Activated T-cell treated with anti-CD3 and anti-CD28 coated beads, Interleukin-2, amount 50 U/mL, for 24 hours (primary cell): ENCODE measurements around the gene NME1.
"Not testable (repeated sequence)": the region's sequence is repeated elsewhere in the genome, so short reads cannot be mapped to it uniquely, and the experiment has no call there.

Source experiments
- DNase-seq: peaks from one replicate; pipeline ENCODE4 v3.0.0-alpha.2; 2020
- H3K27ac Mint-ChIP-seq: 2 replicates; pipeline ENCODE4 v1.8.0; 2020; ENCODE audit warnings: mild to moderate bottlenecking, mixed read lengths
- H3K27me3 Mint-ChIP-seq: 2 replicates; pipeline ENCODE4 v1.8.0; 2020; ENCODE audit warnings: mixed read lengths
- H3K36me3 Mint-ChIP-seq: 2 replicates; pipeline ENCODE4 v1.8.0; 2020; ENCODE audit warnings: low read depth, mixed read lengths
- H3K4me1 Mint-ChIP-seq: 2 replicates; pipeline ENCODE4 v1.8.0; 2020; ENCODE audit warnings: low read depth, mixed read lengths
- H3K4me3 Mint-ChIP-seq: 2 replicates; pipeline ENCODE4 v1.8.0; 2020; ENCODE audit warnings: mild to moderate bottlenecking, moderate library complexity, mixed read lengths
- H3K9me3 Mint-ChIP-seq: 2 replicates; pipeline ENCODE4 v1.8.0; 2020; ENCODE audit warnings: mixed read lengths

Gene NME1

DNA sequence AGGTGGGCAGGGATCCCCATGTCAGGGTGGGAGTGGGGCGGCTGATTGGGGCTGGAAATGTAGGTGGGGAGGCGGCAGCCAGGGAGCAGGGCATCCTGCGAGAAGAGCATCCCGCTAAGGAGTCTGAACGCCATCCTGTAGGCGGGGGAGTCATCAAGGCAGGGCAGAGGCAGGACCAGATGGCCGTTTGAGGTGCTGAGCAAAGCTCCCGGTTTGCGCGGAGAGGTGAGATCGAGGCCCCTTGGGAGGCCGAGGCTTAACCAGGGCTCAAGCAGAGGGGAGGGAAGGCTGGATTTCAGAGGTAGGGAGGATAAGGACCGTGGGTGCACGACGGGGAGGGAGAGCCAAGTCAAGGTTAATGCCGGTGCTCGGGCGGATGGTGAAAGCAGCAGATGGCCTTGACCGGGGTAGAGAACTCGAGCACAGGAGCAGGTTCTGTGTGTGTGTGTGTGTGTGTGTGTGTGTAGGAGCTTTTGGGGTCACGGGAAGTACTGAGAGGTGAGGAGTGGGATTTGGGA lies 12.4 kb downstream of the NME1 start:
- H3K9me3 Mint-ChIP-seq: no peaks in the 10 kb centered on the region
- H3K4me1 Mint-ChIP-seq: peaks cover 39% of the 10 kb centered on the region
- H3K27me3 Mint-ChIP-seq: no peaks in the 10 kb centered on the region
- peaks cover 89% of the 10 kb centered on the region for H3K36me3 Mint-ChIP-seq
- H3K4me3 Mint-ChIP-seq: peak overlapping the region; percentile 90
- peak overlapping the region; percentile 96 for H3K27ac Mint-ChIP-seq
- no peak for DNase-seq

DNA sequence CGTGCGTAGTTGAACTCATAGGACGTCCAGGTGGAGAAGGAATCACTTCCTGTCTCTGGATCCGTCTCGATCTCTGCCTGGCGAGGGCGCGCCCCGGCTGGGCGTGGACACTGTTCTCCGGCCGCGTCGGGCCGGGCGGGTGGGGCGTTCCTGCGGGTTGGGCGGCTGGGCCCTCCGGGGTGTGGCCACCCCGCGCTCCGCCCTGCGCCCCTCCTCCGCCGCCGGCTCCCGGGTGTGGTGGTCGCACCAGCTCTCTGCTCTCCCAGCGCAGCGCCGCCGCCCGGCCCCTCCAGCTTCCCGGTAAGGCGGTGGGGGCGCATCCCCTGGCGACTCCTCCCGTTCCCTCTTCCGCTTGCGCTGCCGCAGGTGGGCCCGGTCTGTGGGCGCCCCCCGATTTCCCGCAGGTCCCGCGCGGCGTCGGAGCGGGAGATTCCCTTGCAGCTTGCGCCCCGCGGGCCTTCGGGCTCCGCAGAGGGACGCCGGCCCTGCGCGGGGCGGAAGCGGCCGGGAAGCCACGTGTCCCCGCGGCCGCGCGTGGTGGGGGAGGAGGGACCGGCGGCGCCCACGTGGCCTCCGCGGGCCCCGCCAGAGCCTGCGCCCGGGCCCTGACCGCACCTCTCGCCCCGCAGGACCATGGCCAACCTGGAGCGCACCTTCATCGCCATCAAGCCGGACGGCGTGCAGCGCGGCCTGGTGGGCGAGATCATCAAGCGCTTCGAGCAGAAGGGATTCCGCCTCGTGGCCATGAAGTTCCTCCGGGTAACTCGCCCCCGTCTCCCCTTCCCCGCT lies 13.0 kb downstream of the NME1 start, which contains the start of gene NME2:
TSS of gene NME2 (plus strand) at position 214 of the 789 bp plus-strand sequence. CDS start at position 634, 420 bp downstream.
- Mint-ChIP-seq H3K4me1 (peaks cover 43% of the 10 kb centered on the region), H3K36me3 (peaks cover 89% of the 10 kb centered on the region), H3K27ac (peak within 1 kb of the TSS; percentile 96), H3K9me3 (no peaks in the 10 kb centered on the region), H3K4me3 (peak within 1 kb of the TSS; percentile 90), H3K27me3 (no peaks in the 10 kb centered on the region)
- peak; percentile 90 for DNase-seq

DNA sequence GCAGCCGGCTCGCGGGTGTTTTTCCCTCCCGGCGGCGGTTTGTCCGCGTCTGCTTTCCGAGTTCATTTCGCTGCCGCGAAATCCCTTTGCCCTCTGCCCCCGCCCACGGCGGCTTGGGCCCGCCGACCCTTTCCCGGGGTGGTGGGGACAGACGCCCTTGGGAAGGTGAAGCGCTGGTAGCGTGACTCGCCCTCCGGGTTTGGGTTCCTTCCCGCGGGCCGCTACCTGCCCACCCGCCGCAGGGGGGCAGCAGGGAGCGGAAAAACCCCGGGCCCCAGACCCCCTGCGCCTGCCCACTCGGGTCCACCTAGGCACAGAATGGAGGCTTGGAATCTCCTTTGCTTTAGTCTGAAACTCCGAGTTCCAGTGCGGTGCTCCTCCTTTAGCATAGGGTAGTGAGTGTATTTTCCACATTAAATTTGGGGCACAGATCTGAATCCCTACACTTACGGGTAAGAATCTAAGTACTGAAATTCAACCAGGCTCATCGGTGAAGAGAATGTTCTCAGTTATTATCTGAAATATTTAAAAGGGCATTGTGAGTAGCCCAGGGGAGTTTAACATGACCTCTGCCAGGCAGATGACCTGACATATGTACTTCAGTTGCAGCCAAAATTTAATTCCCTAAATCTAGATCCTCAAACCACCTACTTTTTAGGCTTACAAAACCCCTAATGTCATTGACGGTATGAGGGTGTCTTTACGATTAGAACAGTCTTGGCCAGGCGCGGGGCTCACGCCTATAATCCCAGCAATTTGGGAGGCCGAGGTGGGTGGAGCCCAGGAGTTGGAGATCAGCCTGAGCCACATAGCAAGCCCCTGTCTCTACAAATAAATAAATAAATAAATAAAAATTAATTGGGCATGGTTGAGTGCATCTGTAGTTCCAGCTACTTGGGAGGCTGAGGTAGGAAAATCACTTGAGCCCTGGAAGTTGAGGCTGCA lies 13.9 kb downstream of the NME1 start:
- H3K4me3 Mint-ChIP-seq: peak overlapping the region; percentile 90
- H3K4me1 Mint-ChIP-seq: peaks cover 43% of the 10 kb centered on the region
- no peaks in the 10 kb centered on the region for H3K9me3 Mint-ChIP-seq
- DNase-seq: peak; percentile 87
- no peaks in the 10 kb centered on the region for H3K27me3 Mint-ChIP-seq
- H3K27ac Mint-ChIP-seq: peak overlapping the region; percentile 96
- H3K36me3 Mint-ChIP-seq: peaks cover 89% of the 10 kb centered on the region

DNA sequence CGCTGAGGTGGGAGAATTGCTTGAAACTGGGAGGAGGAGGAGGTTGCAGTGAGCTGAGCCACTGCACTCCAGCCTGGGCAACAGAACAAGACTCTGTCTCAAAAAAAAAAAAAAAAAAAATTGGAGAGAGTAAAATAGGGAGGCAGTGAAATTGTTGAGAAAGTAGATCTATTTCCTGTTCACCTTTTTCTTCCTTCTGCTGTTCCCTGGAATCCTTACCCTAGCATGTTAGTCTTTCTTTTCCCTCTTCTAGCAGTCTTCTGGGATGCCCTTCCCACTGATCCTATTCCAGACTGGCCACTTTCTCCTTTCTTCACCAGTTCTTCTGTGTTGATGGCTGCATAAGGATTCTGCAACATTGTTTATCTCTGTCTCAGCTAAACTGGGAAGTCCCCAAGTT lies 16.0 kb downstream of the NME1 start:
- no peak for DNase-seq
- peak overlapping the region; percentile 96 for H3K27ac Mint-ChIP-seq
- no peaks in the 10 kb centered on the region for H3K27me3 Mint-ChIP-seq
- H3K36me3 Mint-ChIP-seq: peaks cover 90% of the 10 kb centered on the region
- peak overlapping the region; percentile 90 for H3K4me3 Mint-ChIP-seq
- H3K9me3 Mint-ChIP-seq: no peaks in the 10 kb centered on the region
- H3K4me1 Mint-ChIP-seq: peaks cover 41% of the 10 kb centered on the region

DNA sequence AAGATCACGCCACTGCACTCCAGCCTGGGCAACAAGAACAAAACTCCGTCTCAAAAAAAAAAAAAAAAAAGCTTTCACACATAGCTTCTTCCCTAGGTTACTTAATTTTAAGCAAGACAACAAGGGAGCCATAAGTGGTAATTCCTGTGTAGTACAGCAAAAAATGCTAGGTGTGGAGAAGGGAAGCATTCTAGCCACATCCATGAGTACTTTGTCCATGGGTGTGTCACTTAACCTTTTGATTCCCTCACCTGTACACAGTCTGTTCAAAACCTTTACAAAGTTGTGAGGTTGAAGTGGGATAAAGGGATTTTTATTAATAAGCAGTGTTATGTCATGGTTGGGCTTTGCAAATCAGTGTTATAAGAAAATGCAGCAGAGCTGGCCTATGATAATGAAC lies 17.4 kb downstream of the NME1 start:
- Mint-ChIP-seq H3K9me3 (no peaks in the 10 kb centered on the region), H3K4me1 (peaks cover 30% of the 10 kb centered on the region), H3K27ac (no peak overlapping the region), H3K4me3 (no peak overlapping the region), H3K27me3 (no peaks in the 10 kb centered on the region), H3K36me3 (peaks cover 89% of the 10 kb centered on the region)
- no peak for DNase-seq

DNA sequence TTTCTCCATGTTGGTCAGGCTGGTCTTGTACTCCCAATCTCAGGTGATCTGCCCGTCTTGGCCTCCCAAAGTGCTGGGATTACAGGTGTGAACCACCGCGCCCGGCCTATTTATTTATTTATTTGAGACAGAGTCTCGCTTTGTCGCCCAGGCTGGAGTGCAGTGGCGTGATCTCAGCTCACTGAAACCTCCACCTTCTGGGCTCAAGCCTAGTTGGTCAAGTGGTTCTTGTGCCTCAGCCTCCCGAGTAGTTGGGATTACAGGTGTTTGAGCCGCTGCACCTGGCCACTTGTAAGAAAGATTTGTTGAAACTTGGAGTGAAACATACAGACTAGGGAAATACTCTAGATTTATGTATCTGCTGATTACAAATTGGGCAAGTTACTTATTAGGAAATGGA lies 18.7 kb downstream of the NME1 start:
- not testable (repeated sequence) for DNase-seq, H3K27ac Mint-ChIP-seq, H3K9me3 Mint-ChIP-seq, H3K4me3 Mint-ChIP-seq, H3K27me3 Mint-ChIP-seq
- Mint-ChIP-seq H3K4me1 (peaks cover 27% of the 10 kb centered on the region), H3K36me3 (peaks cover 90% of the 10 kb centered on the region)

DNA sequence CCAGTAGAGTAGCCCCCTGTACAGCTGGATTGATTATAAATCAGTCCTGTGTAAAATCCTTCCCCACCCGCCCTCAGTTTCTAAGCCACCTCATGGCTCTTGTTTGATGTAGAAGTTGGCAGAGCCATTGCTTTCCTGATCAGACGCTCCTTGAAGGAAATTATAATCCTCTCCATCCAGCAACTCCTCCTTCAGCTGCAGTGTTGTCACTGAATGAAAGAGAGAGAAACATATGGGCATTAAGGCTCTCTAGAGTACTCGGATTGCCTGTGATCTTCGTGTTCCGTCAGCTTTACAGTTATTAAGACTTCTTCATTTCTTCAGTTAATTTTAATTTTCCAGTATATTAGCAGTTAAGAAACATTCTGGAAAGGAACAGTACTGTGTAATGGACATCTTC lies 27.1 kb downstream of the NME1 start:
- Mint-ChIP-seq H3K4me1 (no peaks in the 10 kb centered on the region), H3K4me3 (no peak overlapping the region), H3K27me3 (no peaks in the 10 kb centered on the region), H3K36me3 (peaks cover 80% of the 10 kb centered on the region), H3K9me3 (no peaks in the 10 kb centered on the region), H3K27ac (peak overlapping the region; percentile 20)
- no peak for DNase-seq

DNA sequence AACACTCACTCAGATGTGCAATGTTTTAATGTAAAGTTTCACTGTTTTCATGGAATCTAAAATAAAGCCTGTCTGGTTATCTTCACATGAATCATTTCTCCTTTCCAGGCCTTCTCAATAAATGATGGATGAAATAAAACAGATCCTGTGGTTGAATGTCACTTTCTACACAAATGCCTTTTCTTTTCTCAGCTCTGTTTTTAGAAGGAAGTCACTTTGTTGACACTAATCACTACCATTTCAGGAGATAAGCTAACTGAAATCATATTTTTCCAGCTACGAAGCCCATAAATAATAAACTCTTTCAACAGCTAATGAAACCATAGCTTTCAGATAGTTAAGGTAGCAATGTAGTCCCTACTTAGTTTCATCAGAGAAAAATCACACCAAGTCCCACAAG lies 30.8 kb downstream of the NME1 start:
- DNase-seq: no peak
- no peaks in the 10 kb centered on the region for H3K27me3 Mint-ChIP-seq
- H3K27ac Mint-ChIP-seq: peak overlapping the region; percentile 50
- peaks cover 80% of the 10 kb centered on the region for H3K36me3 Mint-ChIP-seq
- no peaks in the 10 kb centered on the region for H3K4me1 Mint-ChIP-seq
- no peak overlapping the region for H3K4me3 Mint-ChIP-seq
- no peaks in the 10 kb centered on the region for H3K9me3 Mint-ChIP-seq

DNA sequence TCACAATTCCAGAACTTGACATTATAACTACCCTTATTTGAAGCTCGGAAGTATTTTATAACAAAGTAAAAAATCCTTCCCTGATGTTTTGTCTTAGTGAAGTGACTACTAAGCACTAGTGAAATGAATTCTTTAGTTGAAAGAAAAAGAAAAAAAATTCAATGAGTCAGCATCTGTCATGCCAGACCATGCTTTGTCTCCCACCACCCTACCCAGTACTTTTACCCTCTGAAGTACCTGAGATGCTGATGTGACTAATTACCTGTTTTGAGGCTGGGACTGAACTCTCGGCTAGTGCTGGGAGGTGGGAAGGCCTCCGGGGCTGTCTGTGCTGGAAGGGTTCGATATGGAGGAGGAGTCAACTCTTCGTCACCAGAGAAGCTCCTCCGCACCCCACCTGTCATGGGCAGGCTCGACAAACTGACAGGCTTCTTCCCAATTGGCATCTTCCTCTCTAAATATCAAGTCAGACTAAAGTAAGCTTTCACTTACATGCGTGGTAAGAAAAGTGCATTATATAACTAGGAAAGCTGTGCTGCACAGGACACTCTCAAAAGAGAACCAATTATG lies 32.5 kb downstream of the NME1 start:
- peaks cover 86% of the 10 kb centered on the region for H3K36me3 Mint-ChIP-seq
- H3K27me3 Mint-ChIP-seq: no peaks in the 10 kb centered on the region
- H3K27ac Mint-ChIP-seq: peak overlapping the region; percentile 20
- peaks cover 2% of the 10 kb centered on the region for H3K4me1 Mint-ChIP-seq
- no peak for DNase-seq
- H3K4me3 Mint-ChIP-seq: no peak overlapping the region
- H3K9me3 Mint-ChIP-seq: no peaks in the 10 kb centered on the region

DNA sequence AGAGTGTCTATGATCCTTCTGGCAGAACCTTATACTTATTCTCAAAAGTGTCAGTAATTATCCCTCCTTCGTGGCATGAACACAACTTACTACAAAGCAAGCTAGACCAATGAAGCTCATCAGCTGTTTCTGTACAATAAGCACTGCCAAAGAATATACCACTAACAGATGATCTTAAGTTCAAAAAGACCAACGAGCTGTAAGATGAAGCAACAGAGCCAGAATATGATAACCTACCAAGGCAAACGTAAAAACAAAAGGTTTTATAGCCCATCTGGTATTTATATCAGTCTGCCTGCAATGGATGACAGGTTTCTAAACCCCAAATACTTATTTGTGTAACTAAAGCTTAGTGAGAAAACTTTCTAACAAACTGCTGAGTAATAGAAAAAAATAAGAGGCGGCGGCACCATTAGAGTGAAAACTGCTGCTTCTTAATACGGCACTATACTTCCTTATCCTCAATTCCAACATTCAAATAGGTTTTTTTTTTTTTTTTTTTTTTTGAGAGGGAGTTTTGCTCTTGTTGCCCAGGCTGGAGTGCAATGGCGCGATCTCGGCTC lies 35.0 kb downstream of the NME1 start:
- peaks cover 84% of the 10 kb centered on the region for H3K36me3 Mint-ChIP-seq
- peaks cover 2% of the 10 kb centered on the region for H3K4me1 Mint-ChIP-seq
- peak overlapping the region; percentile 42 for H3K27ac Mint-ChIP-seq
- H3K27me3 Mint-ChIP-seq: no peaks in the 10 kb centered on the region
- H3K4me3 Mint-ChIP-seq: no peak overlapping the region
- no peak for DNase-seq
- H3K9me3 Mint-ChIP-seq: no peaks in the 10 kb centered on the region

DNA sequence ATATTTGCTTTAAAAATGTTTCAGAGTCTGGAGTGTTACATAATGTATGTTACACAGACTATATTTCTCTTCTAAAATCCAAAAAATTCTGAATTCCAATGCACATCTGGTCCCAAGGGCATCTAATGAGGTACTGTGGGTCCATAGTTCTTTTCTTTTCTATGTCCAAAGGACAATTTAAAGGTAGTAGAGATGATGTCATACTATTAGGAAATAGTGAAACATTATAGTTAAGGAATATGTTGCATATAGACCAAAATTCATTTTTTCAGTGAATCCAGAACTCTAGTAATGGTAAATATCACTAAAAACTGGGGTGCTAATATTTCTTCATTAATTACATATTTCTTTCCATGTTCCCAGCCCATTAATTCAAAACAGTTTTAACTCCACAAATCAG lies 35.8 kb downstream of the NME1 start:
- Mint-ChIP-seq H3K4me3 (no peak overlapping the region), H3K36me3 (peaks cover 83% of the 10 kb centered on the region), H3K4me1 (peaks cover 2% of the 10 kb centered on the region), H3K27ac (peak overlapping the region; percentile 76), H3K27me3 (no peaks in the 10 kb centered on the region), H3K9me3 (no peaks in the 10 kb centered on the region)
- DNase-seq: no peak

DNA sequence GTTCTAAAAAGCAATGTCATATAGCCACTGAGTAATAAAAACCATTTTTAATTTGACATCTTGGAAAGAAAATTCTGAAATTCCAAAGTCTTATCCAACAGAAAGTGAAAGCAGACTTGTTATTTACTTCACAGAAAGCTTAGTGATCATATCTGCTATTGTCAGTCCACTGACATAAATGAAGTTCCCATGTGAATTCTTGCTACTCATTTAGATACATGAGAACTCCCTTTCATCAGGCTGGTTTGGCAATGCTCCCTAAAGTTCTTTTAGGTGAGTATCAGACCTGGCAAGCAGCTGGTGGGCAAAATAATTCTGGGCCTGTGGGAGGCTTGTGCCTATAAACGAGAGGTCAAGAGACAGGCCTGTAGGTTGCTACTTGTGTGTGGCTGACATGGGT lies 36.3 kb downstream of the NME1 start:
- no peaks in the 10 kb centered on the region for H3K9me3 Mint-ChIP-seq
- peaks cover 82% of the 10 kb centered on the region for H3K36me3 Mint-ChIP-seq
- H3K4me1 Mint-ChIP-seq: peaks cover 2% of the 10 kb centered on the region
- no peaks in the 10 kb centered on the region for H3K27me3 Mint-ChIP-seq
- DNase-seq: no peak
- no peak overlapping the region for H3K4me3 Mint-ChIP-seq
- peak overlapping the region; percentile 76 for H3K27ac Mint-ChIP-seq

DNA sequence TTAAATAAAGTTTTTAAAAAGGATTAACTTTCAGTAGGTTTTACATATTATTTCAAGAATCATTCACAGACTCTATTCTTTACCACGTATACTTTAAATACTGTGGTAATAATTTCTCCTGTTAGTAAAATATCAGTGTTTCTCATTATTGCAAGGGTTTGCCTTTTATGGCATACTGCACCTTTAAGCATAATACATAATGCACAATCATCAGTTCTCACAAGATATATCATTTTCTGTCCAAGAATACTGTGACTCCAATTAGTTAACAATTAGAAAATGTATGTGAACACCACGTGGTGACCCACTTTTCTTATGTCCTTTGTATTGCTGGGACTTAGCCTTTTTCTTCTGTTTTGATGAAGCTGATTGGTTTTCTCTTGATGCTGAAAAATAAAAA lies 38.5 kb downstream of the NME1 start:
- no peak for DNase-seq
- Mint-ChIP-seq H3K36me3 (peaks cover 73% of the 10 kb centered on the region), H3K27me3 (no peaks in the 10 kb centered on the region)

DNA sequence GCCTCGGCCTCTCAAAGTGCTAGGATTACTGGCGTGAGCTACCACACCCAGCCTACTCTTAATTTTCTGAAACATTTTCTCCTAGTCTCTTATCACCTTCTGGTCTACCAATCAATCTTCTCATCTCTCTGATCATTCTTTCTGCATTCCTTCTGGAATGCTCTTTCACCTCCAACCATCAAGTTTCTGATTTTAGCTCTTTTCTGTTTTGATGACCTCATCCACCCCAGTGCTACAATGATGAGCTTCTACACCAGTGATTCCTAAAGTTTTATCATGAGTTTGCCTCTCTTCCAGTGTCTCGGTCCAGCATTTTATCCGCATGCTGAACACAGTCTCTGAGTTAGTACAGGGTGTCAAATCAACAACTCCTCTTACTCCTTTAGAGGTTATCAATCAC lies 44.4 kb downstream of the NME1 start:
- H3K4me1 Mint-ChIP-seq: no peaks in the 10 kb centered on the region
- DNase-seq: no peak
- no peak overlapping the region for H3K4me3 Mint-ChIP-seq
- no peaks in the 10 kb centered on the region for H3K9me3 Mint-ChIP-seq
- peak overlapping the region; percentile 0 for H3K27ac Mint-ChIP-seq
- H3K27me3 Mint-ChIP-seq: no peaks in the 10 kb centered on the region
- H3K36me3 Mint-ChIP-seq: peaks cover 78% of the 10 kb centered on the region

More for the DNA sequence above, 38.5 kb downstream of the NME1 start:
- no peak overlapping the region for H3K27ac Mint-ChIP-seq
- H3K4me3 Mint-ChIP-seq: no peak overlapping the region
- no peaks in the 10 kb centered on the region for H3K9me3 Mint-ChIP-seq
- H3K4me1 Mint-ChIP-seq: peaks cover 2% of the 10 kb centered on the region
